Endodermal cell (in vitro differentiated cells): Measurements from ENCODE around the gene NRXN3. TPM values are rescaled to one million over a fixed set of nuclear protein-coding genes. Genes with fewer than 3 reads are reported as not detected.
A peak's percentile ranks its signal among the peaks of the same experiment; 100 is the strongest.

ENCODE experiments used
- DNase-seq: peaks from one replicate; pipeline ENCODE4 v3.0.0-alpha.2; 2017
- H3K27ac ChIP-seq: 2 replicates; pipeline ENCODE4 v1.5.1; 2013; ENCODE audit warnings: mild to moderate bottlenecking, low read depth, low read length, moderate library complexity
- H3K27me3 ChIP-seq: 2 replicates; pipeline ENCODE4 v1.6.1; 2013; ENCODE audit warnings: mild to moderate bottlenecking, low read length, moderate library complexity; ENCODE audit not compliant: insufficient read depth, control insufficient read depth, poor library complexity, severe bottlenecking
- H3K36me3 ChIP-seq: 2 replicates; pipeline ENCODE4 v1.7.0; 2013; ENCODE audit warnings: mild to moderate bottlenecking, low read length, moderate library complexity; ENCODE audit not compliant: control insufficient read depth, insufficient read depth
- H3K4me1 ChIP-seq: one replicate; pipeline ENCODE4 v1.7.0; 2013; ENCODE audit warnings: low read length; ENCODE audit not compliant: control insufficient read depth, insufficient read depth
- H3K4me3 ChIP-seq: 2 replicates; pipeline ENCODE4 v1.5.1; 2013; ENCODE audit warnings: mild to moderate bottlenecking, low read length, moderate library complexity
- H3K9ac ChIP-seq: 2 replicates; pipeline ENCODE4 v1.6.1; 2013; ENCODE audit warnings: mild to moderate bottlenecking, low read length, moderate library complexity; ENCODE audit not compliant: poor library complexity, severe bottlenecking; ENCODE audit errors: extremely low read depth
- H3K9me3 ChIP-seq: 2 replicates; pipeline ENCODE4 v1.6.1; 2013; ENCODE audit warnings: mild to moderate bottlenecking, low read length, moderate library complexity; ENCODE audit not compliant: control insufficient read depth
- H3K27ac Mint-ChIP-seq: 2 replicates; pipeline ENCODE4 v1.8.0; 2020; ENCODE audit warnings: mixed read lengths
- H3K27me3 Mint-ChIP-seq: 2 replicates; pipeline ENCODE4 v1.8.0; 2021; ENCODE audit warnings: mild to moderate bottlenecking, mixed read lengths; ENCODE audit not compliant: insufficient read depth
- H3K36me3 Mint-ChIP-seq: 2 replicates; pipeline ENCODE4 v1.8.0; 2020; ENCODE audit warnings: low read depth, mixed read lengths
- H3K4me1 Mint-ChIP-seq: 2 replicates; pipeline ENCODE4 v1.8.0; 2020; ENCODE audit warnings: mixed read lengths
- H3K4me3 Mint-ChIP-seq: 2 replicates; pipeline ENCODE4 v1.8.0; 2020; ENCODE audit warnings: mild to moderate bottlenecking, moderate library complexity, mixed read lengths
- H3K9me3 Mint-ChIP-seq: 2 replicates; pipeline ENCODE4 v1.8.0; 2020; ENCODE audit warnings: mild to moderate bottlenecking, mixed read lengths
- CTCF ChIP-seq: fragments of 200-600 bp; sonication (generic); conservative IDR thresholded peaks from 2 replicates; pipeline ENCODE4 v1.5.0; 2021; ENCODE audit warnings: antibody characterized with exemption, mild to moderate bottlenecking
- WGBS, 2 experiments: methylation state at CpG; one replicate each; pipeline versions ENCODE4 v1.1.5 to v1.1.7; 2013; ENCODE audit warnings: missing lambda C conversion rate in 2 of 2, mixed read lengths in 1 of 2; ENCODE audit not compliant: insufficient coverage in 1 of 2, insufficient read length in 1 of 2; 5-methylcytosine and 5-hydroxymethylcytosine counted together
- total RNA-seq, 2 donors: library from RNA; stranded (reverse); fragmentation: NEBNext Ultra II Directional in 1 of 2; extraction: Animal tissue kit (Norgen Biotek cat#: 25700) in 1 of 2; gene quantifications; 2 replicates in 1 of 2; 3 replicates in 1 of 2; pipeline ENCODE4 v1.2.1, GENCODE V29; 2021

The NRXN3 gene
- total RNA-seq, 2 donors from 2014 or later: 20.9 to 21.4 TPM

- Mint-ChIP-seq H3K4me1 (peaks cover 49% of the 10 kb centered on the region), H3K9me3 (no peaks in the 10 kb centered on the region), H3K36me3 (no peaks in the 10 kb centered on the region), H3K27ac (peak overlapping the region; percentile 90), H3K4me3 (peak overlapping the region; percentile 83), H3K27me3 (peaks cover 40% of the 10 kb centered on the region)
- no peak overlapping the region for H3K27ac ChIP-seq
- no peak for TF ChIP-seq CTCF
- H3K9ac ChIP-seq: peak overlapping the region; percentile 8
- H3K36me3 ChIP-seq: no peaks in the 10 kb centered on the region
- H3K4me3 ChIP-seq: peak overlapping the region; percentile 87
- 1 to 2% methylated on average over 16 to 41 of the region's 41 CpGs for WGBS, 2 experiments
- DNase-seq: peak; percentile 59
- H3K4me1 ChIP-seq: peaks cover 11% of the 10 kb centered on the region
- peaks cover 50% of the 10 kb centered on the region for H3K27me3 ChIP-seq
- no peaks in the 10 kb centered on the region for H3K9me3 ChIP-seq
Measured at GRCh38 chr14:79279645-79280597, 1109.7 kb downstream of the NRXN3 start.

- no peak overlapping the region for H3K27ac Mint-ChIP-seq
- WGBS, 2 experiments: 11 to 13% methylated on average over 4 to 6 of the region's 6 CpGs
- Histone ChIP-seq H3K4me1 (peaks cover 11% of the 10 kb centered on the region), H3K4me3 (peak overlapping the region; percentile 87), H3K27me3 (peaks cover 37% of the 10 kb centered on the region), H3K9me3 (no peaks in the 10 kb centered on the region), H3K27ac (no peak overlapping the region), H3K36me3 (no peaks in the 10 kb centered on the region), H3K9ac (no peak overlapping the region)
- peak; percentile 56 for DNase-seq
- H3K4me3 Mint-ChIP-seq: peak overlapping the region; percentile 83
- H3K36me3 Mint-ChIP-seq: no peaks in the 10 kb centered on the region
- no peak for TF ChIP-seq CTCF
- H3K27me3 Mint-ChIP-seq: peaks cover 30% of the 10 kb centered on the region
- no peaks in the 10 kb centered on the region for H3K9me3 Mint-ChIP-seq
- peaks cover 59% of the 10 kb centered on the region for H3K4me1 Mint-ChIP-seq
Measured at GRCh38 chr14:79281244-79282152, 1111.3 kb downstream of the NRXN3 start.

- 83 to 100% methylated on average over 1 of the region's 1 CpG for WGBS, 2 experiments
Measured at GRCh38 chr14:79284621-79285020, 1114.4 kb downstream of the NRXN3 start.

More at GRCh38 chr14:79284621-79285020, 1114.4 kb downstream of the NRXN3 start:
- Mint-ChIP-seq H3K9me3 (no peaks in the 10 kb centered on the region), H3K36me3 (no peaks in the 10 kb centered on the region), H3K4me1 (peaks cover 50% of the 10 kb centered on the region), H3K27me3 (peaks cover 15% of the 10 kb centered on the region), H3K27ac (no peak overlapping the region), H3K4me3 (no peak overlapping the region)
- no peak for DNase-seq
- H3K36me3 ChIP-seq: no peaks in the 10 kb centered on the region
- no peak overlapping the region for H3K9ac ChIP-seq
- no peak overlapping the region for H3K4me3 ChIP-seq
- H3K27ac ChIP-seq: no peak overlapping the region
- H3K9me3 ChIP-seq: no peaks in the 10 kb centered on the region
- no peak for TF ChIP-seq CTCF
- peaks cover 7% of the 10 kb centered on the region for H3K4me1 ChIP-seq
- peaks cover 14% of the 10 kb centered on the region for H3K27me3 ChIP-seq
